HG02885 (cell line): ENCODE data around the gene JAGN1.
"Not testable (repeated sequence)": the region's sequence is repeated elsewhere in the genome, so short reads cannot be mapped to it uniquely, and the experiment has no call there.

Experiments
- ATAC-seq: cut with Tn5 transposase; IDR thresholded peaks from one replicate; pipeline ENCODE4 v1.9.1; 2021; ENCODE audit warnings: mild to moderate bottlenecking; ENCODE audit not compliant: unreplicated experiment, poor library complexity

Gene JAGN1

DNA sequence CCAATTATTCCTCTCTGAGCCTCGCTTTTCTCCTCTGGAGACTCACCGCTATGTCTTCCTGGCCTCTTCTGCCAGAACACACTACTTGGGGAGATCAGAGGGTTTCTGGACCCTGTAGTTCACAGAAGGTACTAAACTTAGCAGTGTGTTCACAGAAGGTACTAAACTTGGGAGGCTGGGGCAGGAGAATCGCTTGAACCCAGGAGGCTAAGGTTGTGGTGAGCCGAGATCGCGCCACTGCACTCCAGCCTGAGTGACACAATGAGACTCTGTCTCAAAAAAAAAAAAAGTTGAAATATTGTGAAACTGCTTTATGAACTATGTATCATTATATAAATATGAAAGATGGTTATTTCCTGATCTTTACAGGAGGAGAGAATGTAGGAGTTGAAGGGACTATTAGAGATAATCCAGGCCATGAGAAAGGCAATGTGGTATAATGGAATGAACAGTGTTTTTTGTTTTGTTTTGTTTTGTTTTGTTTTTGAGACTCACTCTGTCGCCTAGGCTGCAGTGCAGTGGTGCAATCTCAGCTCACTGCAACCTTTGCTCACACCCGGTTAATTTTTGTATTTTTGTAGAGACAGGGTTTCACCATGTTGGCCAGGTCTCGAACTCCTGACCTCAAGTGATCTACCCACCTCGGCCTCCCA lies 6.5 kb downstream of the JAGN1 start:
- ATAC-seq = not testable (repeated sequence)

DNA sequence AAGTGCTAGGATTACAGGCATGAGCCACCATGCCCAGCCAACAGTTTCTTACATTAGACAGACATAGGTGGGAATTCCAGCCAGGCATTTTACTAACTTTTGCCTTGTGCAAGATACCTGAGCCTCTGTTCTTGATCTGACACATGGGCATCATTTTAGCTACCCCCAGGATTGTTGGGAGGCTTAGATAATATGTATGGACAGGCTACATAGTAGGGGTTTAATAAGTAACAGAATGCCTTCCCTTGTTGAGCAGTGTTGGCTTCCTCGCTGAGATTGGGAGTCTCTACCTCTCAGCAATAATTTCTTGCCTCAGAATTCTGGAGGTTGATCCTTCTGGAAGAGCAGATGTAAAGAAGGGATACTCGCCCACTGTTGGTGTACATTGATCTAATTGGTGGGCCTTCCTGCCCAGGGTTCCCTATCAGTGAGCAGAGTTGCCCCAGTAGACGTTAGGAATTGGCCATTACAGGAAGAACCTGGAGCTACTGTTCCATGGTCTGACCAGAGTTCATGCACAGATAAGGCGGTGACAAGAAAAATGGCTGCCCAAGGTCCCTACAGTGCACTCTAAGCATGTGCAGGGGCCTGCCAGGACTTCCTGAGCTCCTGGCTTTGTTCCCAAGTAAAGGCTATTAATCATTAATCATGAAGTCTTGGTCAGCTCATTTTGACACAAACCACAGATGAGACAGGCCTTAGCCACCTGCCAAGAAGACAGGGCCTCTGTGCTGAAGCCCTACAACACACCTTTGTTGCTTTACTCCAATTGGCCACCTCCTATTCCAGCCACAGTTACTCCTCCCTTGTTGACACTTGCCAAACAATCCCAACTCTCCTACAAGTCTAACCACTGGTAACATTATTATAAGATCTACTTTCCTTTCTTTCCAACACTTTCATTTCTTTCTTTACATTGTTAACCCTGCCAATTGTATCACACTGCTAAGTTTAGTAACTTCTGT lies 7.3 kb downstream of the JAGN1 start:
- no peak for ATAC-seq

DNA sequence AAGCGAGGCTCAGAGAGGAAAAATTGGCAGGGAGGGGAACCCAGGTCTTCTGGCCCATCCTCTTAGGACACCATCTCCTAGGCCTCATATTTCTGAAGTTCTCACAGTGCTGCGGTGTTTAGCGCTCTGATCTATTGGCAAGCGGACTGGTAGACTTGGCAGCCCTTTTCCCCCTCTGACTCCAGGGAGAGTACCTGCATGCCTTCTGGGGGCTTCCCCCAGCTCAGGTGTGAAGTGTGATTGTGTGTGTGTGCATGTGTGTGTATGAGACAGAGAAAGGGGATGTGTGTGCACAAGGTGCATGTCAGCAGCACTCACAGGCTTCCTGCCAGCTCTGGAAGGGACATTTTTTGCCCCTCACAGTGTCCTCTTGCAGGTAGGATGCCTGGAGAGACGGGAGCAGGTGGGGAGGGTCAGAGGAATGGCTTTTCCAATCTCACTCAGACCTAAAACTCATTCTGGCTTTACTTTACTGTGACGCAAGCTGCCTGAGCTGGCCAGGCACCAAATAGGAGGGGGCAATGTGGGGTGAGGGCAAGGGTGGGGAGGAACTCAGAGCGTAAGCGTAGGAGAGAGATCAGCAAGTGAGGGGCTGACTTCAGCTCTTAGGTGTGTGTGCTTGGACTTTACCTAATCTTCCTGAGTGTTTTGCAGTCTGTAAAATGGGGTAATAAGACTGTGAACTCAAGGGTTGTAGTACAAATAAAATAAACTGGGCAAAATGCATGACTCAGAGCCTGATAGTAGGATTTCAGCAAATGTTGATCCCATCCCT lies 8.2 kb downstream of the JAGN1 start:
- no peak for ATAC-seq

DNA sequence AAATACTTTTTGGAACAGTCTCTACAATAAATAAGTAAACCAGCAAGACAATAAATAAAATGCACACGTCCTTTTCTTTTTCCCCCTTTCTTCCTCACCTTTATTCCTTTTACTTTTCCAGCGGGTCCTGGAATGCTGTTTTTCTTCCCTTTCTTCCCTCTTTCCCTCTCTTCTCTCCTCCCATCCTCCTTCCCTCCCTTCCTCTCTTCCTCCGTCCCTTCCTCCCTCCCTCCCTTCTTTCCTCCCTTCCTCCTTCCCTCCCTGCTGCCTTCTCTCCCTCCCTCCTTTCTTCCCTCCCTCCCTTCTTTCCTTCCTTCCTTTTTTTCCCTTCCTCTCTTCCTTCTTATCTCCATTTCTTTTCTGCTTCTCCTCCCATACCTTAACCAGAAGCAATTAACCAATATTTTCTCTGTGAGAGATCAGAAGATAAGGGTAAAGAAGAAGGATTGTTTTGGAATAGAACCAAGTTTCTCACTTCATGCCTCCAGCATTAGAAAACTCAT lies 8.9 kb downstream of the JAGN1 start:
- no peak for ATAC-seq

DNA sequence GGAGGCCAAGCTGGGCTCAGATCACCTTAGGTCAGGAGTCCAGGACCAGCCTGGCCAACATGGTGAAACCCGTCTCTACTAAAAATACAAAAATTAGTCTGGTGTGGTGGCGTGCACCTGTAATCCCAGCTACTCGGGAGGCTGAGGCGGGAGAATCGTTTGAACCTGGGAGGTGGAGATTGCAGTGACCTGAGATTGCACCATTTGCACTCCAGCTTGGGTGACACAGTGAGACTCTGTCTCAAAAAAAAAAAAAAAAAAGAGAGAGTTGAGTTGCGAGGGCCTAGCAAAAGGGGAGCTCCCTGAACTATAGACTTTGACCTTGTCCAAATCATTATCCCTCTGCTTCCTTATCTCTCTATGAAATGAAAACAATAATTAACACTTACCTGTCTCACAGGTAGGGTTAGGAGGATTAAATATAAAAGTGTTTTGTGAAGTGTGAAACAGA lies 10.6 kb downstream of the JAGN1 start:
- ATAC-seq = not testable (repeated sequence)

DNA sequence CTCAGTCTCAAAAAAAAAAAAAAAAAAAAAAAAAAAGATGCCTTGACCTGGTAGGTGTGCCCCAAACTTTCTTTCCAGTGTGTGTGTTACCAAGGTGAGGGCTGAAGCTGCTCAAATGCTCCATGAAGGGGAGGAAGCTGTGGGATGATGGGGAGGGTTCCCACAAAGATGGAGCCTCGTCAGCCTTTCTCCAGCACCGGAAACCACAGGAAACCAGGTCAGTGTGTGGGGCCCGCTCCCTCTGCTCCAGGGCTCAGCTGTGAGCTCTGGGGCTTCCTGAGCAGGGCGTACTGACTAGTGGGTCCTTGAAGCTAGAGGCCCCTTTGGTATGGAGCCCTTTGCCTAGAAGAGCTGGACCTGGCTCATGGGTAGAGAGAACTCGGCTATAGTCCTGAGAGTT lies 11.6 kb downstream of the JAGN1 start:
- no peak for ATAC-seq

DNA sequence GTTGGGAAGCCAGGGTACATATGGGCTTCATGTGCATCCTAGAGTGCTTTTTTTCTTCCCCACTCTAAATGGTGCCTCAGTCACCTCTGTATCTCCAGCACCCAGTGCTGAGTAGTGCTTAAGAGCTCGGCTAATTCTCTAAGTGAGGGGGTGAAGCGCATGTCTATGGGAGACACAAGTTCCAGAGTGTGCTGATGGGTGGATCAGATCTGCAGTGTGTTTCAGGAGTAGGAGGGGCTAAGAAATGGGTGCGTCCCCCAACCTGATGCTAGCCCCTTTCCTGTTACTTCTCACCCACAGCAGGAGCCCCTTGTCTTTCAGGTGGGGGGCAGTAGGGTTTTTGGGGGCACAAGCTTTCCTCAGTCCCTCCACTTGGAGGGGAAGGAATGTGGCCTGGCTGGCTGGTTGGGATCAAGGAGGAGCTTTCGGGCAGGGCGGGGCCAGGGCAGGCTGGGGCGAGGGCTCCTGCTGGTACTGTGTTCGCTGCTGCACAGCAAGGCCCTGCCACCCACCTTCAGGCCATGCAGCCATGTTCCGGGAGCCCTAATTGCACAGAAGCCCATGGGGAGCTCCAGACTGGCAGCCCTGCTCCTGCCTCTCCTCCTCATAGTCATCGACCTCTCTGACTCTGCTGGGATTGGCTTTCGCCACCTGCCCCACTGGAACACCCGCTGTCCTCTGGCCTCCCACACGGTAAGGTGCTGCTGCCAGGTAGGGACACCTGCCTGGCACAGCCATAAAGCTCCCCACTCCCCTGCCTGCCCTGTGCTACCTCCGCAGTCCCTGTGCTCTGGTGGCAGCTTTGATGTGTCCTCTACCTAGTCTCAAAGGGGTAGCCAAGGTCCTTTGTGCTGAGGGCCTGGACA lies 12.2 kb downstream of the JAGN1 start, which contains the start of gene IL17RE:
TSS of gene IL17RE (plus strand) at position 477 of the 866 bp plus-strand sequence. CDS start at position 562, 85 bp downstream.
- ATAC-seq = no peak

DNA sequence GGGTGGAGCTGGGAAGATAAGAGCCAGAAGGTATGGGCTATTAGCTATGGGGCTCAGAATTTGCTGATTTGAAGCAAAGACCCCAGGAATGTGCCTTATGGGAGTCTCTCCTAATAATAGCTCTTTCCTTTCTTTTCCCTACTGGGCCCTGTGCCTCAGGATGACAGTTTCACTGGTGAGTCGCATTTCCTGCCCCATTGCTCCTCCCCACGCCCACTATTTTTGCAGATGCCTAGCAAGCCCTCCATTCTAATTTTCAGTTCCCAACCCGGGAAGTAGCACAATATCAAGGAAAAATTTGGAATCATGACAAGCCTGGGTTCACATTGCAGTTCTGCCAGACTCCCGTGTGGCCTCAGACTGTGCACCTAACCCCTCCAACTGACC lies 12.8 kb downstream of the JAGN1 start:
- ATAC-seq = no peak

DNA sequence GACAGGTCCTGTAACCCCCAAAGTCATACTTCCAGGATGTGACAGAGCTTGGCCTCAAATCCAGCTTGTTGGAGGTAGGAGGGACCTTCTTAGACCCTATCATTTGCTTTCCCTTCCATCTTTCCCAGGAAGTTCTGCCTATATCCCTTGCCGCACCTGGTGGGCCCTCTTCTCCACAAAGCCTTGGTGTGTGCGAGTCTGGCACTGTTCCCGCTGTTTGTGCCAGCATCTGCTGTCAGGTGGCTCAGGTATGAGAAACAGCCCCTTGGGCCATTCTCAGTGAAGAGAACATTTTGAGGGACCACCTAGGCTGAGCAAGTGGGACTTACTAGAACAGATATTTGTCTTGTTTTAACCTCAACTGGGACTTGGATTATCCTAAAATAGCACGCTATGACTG lies 13.5 kb downstream of the JAGN1 start:
- no peak for ATAC-seq

DNA sequence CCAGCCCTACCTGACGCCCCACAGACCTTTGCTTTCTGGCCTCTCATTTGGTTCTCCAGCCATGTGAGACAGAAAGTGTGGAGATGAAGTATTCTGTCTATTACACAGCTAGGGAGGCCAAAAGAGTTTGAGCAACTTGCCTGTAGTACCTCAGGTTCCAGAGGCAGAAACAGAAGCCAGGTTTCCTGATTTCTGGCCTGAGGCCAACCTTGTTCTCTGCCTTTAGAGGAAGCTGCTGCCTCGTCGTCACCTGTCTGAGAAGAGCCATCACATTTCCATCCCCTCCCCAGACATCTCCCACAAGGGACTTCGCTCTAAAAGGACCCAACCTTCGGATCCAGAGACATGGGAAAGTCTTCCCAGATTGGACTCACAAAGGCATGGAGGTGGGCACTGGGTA lies 16.1 kb downstream of the JAGN1 start:
- no peak for ATAC-seq

DNA sequence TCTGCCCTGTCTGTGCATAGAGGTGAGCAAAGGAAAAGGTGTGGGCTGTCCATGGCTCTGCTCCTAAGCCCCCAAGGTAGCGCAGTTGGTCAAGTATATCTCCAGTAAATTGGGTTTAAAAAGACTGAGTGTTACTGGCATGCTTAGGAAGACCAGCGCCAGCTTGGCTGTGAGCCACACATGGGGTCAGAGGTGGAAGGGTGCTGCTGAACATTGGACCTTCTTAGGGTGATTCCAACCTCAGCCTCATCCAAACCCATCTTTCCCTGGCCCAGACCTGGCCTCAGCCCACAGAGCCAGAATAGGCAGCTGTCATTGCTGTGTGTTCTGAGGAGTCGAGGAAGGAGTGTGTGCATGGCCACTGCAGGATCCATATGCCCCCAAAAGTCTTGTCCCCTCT lies 17.9 kb downstream of the JAGN1 start:
- ATAC-seq = no peak

DNA sequence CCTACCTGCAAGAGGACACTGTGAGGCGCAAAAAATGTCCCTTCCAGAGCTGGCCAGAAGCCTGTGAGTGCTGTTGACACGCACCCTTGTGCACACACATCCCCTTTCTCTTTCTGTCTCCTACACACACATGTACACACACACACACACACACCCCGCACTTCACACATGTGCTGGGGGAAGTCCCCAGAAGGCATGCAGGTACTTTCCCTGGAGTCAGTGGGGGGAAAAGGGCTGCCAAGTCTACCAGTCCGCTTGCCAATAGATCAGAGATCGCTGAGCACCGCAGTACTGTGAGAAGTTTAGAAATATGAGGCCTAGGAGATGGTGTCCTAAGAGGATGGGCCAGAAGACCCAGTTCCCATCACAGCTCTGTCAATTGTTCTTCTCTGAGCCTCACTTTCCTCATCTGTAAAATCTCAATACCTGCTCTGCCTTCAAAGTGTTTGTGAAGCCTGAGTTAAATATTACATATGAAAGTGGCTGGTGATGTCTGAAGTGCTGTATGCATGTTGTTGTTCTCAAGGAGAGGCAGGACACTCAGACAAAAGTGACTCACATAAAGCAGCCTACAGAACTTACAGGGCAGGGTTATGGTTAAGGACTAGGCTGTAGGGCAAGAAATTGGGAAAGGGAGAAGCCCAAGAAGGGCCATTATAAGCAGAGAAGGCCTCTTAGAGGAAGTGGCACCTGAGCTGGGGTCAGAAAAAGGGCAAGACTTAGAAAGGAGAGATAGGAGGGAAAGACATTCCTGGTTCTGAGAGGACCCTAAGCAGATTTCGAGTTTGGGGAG lies 19.0 kb downstream of the JAGN1 start:
- no peak for ATAC-seq

DNA sequence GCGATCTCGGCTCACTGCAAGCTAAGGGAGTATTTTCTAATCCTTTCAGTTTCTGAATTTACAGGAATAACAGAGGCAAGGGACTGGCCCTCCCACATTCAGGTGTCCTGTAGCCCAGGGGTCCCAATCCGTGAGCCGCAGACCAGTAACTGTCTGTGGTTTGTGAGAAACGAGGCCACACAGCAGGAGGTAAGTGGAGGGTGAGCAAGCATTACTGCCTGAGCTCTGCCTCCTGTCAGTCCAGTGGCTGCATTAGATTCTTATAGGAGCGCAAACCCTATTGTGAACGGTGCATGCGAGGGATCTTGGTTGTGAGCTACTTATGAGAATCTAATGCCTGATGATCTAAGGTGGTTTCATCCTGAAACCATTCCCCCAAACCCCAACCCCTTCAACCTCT lies 21.5 kb downstream of the JAGN1 start:
- no peak for ATAC-seq

DNA sequence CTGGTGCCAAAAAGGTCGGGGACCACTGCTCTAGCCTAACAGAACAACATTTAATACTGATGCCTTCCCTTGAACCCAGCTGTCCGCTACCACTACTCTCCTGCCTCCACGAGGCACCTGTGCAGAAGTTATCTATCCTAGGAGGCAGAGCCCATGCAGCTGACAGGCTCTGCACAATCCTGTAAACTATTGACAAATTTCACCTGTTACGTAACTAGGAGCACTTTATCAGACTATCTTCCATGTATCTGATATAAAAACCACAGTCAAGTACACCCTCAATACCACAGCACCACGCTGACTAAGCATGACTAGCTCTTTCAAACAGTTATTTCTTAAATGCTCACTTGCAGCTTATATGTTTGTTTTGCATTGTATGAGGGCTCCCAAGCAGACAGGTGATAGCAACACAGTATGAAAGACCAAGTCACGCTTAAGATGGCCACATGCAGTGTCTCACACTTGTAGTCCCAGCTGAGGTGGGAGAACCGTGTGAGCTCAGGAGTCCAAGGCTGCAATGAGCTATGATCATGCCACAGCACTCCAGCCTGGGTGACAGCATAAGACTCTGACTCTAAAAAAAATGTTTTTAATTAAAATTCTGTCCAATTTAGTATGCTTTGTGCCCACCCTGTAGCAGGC lies 22.0 kb downstream of the JAGN1 start:
- ATAC-seq = no peak

DNA sequence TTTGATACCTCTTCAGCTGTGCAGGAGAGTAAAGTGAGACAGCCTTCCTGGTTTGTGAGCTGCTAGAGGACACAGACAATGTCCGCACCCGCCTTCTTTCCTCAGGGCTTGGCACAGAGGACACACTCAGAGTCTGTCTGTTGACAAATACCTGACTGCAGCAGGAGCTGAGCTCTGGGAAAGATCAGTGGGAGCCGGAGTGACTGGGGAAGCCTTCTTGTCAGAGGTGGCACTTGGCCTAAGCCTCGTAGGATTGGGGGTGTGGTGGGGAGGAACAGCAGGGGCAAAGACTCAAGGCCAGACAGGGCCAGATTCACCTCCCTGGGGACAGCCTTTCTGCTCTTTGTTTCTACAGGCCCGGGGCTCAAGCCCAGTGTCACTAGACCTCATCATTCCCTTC lies 23.2 kb downstream of the JAGN1 start:
- ATAC-seq = no peak

DNA sequence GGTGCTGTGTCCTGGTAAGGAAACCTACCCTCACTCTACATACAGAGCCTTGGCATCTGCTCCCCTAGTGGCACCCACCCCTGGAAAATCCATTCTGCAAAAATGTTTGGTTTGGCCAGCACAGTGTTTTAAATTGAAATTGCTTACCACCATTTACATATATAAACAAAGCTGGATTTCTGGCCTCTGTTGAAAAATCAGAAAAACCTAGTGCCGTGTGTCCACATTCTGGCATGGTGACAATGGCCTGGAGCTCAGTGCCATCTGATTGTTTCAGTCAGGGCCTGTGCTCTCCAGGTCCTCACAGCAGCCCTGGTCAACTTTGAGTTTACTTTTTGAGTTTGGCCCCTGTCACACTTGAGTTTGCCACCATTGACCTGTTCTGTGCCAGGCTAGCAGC lies 23.6 kb downstream of the JAGN1 start:
- ATAC-seq = no peak

DNA sequence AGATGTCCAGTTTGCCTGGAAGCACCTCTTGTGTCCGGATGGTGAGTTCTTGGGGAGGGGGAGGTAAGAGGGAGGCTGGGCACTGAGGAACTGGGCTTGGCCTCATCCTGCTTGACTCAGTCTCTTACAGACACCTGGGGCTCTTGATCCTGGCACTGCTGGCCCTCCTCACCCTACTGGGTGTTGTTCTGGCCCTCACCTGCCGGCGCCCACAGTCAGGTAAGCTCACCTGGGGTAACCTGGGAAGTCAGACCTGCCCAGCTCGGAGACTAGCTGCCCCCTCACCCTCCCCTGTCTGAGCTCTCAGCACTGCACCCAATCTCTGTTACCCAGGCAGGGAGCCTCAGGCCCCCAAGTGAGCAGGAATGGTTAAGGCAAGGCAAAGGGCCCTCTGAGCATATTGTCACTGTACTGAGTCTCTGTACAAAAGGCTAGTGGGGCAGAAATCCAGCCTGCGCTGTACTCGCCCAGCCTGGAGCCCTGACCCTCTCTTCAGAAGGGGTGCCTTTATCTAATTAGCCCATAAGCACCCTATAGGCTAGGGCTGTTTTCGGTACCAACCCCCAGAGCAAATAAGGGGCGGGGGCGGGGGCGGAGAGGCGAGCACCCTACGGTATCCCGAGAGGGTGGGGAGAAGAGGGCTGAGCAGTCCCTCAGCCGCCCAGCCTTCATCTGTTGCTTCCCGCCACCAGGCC lies 24.3 kb downstream of the JAGN1 start:
- ATAC-seq = no peak
